ENCODE measurements around the gene RBM34. TPM values are rescaled to one million over a fixed set of nuclear protein-coding genes. Genes with fewer than 3 reads are reported as not detected.
"Not testable (repeated sequence)": the region's sequence is repeated elsewhere in the genome, so short reads cannot be mapped to it uniquely, and the experiment has no call there.

Gene RBM34
- total RNA-seq, 1 donor from 2014 or later: 48.8 TPM

- intact Hi-C loops (cut with DNase I): no loop called here
- no peak for DNase-seq (ENCODE audit: low spot score)
Observed at GRCh38 chr1:235098547-235098946, 62.5 kb downstream of the RBM34 start.

- intact Hi-C loops (cut with DNase I); DNase-seq (ENCODE audit: low spot score): not testable (repeated sequence)
Observed at GRCh38 chr1:235097501-235097900, 63.5 kb downstream of the RBM34 start.

DNA sequence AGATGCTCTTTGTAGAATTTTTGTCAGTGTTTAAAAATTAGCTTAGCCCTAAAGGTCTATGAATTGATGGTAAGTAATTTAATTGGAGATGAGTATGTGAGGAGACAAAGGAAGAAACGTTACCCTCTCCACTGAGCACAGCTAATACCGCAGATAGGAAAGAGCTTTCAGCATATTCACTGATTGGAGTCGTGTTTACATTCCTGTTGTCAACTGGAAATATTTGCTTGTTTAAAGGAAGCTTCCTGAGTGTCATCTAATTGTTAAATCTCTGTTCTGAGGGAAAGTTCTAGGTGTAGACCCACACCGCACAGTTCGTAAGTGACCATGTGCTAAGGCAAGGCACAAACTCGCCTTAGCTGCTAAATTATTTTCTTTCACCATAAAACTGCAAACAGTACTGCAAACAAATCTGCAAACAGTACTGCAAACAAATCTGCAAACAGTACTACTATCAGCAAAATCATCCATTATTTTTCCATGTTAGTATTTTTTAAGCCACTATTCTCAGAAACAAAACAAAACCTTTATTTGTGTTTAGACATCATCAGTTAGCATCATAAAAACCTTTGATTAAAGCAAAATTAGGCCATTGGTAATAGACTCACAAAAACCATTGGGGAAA, 65.0 kb downstream of the RBM34 start:
- intact Hi-C loops (cut with DNase I): no loop called here
- no peak for DNase-seq (ENCODE audit: low spot score)

- intact Hi-C loops (cut with DNase I): no loop called here
Observed at GRCh38 chr1:235093696-235094592, 67.1 kb downstream of the RBM34 start.

GRCh38 chr1:235093013-235093695, 67.9 kb downstream of the RBM34 start:
- intact Hi-C loops (cut with DNase I): no loop called here
- DNase-seq (ENCODE audit: low spot score): no peak

More at GRCh38 chr1:235093696-235094592, 67.1 kb downstream of the RBM34 start:
- DNase-seq (ENCODE audit: low spot score): peak; percentile 88

DNA sequence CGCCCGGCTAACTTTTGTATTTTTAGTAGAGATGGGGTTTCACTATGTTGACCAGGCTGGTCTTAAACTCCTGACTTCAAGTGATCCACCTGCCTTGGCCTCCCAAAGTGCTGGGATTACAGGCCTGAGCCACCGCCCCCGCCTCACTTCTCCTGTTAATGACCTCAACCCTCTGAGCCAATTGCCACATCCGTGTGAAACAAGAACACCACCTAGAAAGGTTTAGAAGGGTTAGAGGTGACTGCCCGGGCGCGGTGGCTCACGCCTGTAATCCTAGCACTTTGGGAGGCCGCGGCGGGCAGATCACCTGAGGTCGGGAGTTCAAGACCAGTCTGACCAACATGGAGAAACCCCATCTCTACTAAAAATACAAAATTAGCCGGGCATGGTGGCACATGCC, 68.6 kb downstream of the RBM34 start:
- intact Hi-C loops (cut with DNase I): not testable (repeated sequence)
- DNase-seq (ENCODE audit: low spot score): peak; percentile 26

GRCh38 chr1:235092045-235092406, 69.0 kb downstream of the RBM34 start:
- DNase-seq (ENCODE audit: low spot score): peak; percentile 38
- intact Hi-C loops (cut with DNase I): not testable (repeated sequence)

GRCh38 chr1:235091319-235092044, 69.6 kb downstream of the RBM34 start:
- intact Hi-C loops (cut with DNase I): not testable (repeated sequence)
- DNase-seq (ENCODE audit: low spot score): peak; percentile 54

GRCh38 chr1:235090406-235091069, 70.5 kb downstream of the RBM34 start:
- DNase-seq (ENCODE audit: low spot score): peak; percentile 43
- intact Hi-C loops (cut with DNase I): no loop called here

- peak; percentile 44 for DNase-seq (ENCODE audit: low spot score)
- intact Hi-C loops (cut with DNase I): no loop called here
Observed at GRCh38 chr1:235088907-235089306, 72.1 kb downstream of the RBM34 start.

DNA sequence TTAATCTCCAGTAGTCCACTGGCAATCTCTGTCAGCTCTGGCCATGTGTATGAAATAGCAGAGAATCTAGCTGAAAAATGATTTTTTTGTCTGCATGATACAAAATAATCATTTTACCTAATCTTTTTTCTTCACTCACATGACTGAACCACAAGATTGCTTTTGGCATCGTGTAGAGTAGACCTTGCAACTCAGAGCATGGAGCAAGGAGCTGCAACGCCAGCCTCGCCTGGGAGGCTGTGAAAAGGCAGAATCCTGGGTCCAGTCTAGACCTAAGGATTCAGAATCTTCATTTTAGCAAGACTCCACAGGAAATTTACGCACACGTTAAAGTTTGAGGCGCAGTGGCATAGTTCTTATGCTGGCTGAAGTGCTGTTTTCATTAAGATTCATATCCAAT, 72.6 kb downstream of the RBM34 start:
- intact Hi-C loops (cut with DNase I): no loop called here
- no peak for DNase-seq (ENCODE audit: low spot score)

DNA sequence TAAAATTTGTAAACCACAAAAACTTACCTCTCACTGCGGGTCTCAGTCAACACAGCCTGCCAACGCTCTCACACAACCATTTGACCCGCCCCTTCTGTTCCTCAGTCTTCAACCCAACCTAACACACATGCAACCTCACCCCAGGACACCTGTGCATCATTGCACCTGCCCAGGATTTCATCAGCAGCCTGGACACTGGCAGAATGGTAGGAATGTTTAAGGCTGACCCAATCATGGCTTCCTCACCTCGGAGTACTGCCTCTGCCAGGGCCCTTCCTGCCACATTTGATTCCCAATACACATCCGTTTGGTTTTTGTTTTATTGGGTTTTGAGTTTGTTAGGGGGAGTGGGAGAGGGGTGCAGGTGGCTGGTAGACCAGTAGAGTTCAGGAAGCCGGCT, 73.1 kb downstream of the RBM34 start:
- DNase-seq (ENCODE audit: low spot score): peak; percentile 54
- intact Hi-C loops (cut with DNase I): no loop called here

- intact Hi-C loops (cut with DNase I); DNase-seq (ENCODE audit: low spot score): not testable (repeated sequence)
Observed at GRCh38 chr1:235085411-235086117, 75.5 kb downstream of the RBM34 start.

Small RNA genes within 50 kb of the gene (microRNA-seq; reads per million reads assigned to microRNA genes)
- not detected for gene MIR4753

Other genes with a start within 250 kb of the RBM34 start
- gene TOMM20, start 32.4 kb downstream of the RBM34 start, total RNA-seq: 81.9 TPM
- gene ARID4B, start 166.9 kb upstream of the RBM34 start, total RNA-seq: 17.6 TPM
- 36.2 TPM for gene GGPS1, start 167.3 kb upstream of the RBM34 start, total RNA-seq
- 15.2 TPM for gene TBCE, start 206.2 kb upstream of the RBM34 start, total RNA-seq